Activated CD4-positive, CD25-positive, alpha-beta regulatory T cell (primary cell): ENCODE measurements around the gene ASPDH.
"Not testable (repeated sequence)": the region's sequence is repeated elsewhere in the genome, so short reads cannot be mapped to it uniquely, and the experiment has no call there.

ENCODE experiments used
- DNase-seq, 4 experiments: peaks; one replicate each; lab custom pipeline; 2025; lab: John Stamatoyannopoulos, UW

ASPDH gene

GRCh38 chr19:50547385-50548190, 33.9 kb upstream of the ASPDH start:
- DNase-seq, result no peak

- DNase-seq, result no peak
Measured at GRCh38 chr19:50546527-50547221, 33.0 kb upstream of the ASPDH start.

- DNase-seq, result no peak
Measured at GRCh38 chr19:50542943-50543342, 29.2 kb upstream of the ASPDH start.

- DNase-seq, result peak in 3 of 4 experiments; percentile 29 to 47 (median 37)
Measured at GRCh38 chr19:50537769-50538230, 24.1 kb upstream of the ASPDH start.

- DNase-seq, result no peak
Measured at GRCh38 chr19:50537306-50537685, 23.6 kb upstream of the ASPDH start.

- no peak for DNase-seq
Measured at GRCh38 chr19:50536662-50537305, 23.1 kb upstream of the ASPDH start.

- DNase-seq, result no peak
Measured at GRCh38 chr19:50535672-50536187, 22.0 kb upstream of the ASPDH start.

GRCh38 chr19:50534478-50534877, 20.8 kb upstream of the ASPDH start:
- DNase-seq, result no peak

GRCh38 chr19:50532952-50533351, 19.2 kb upstream of the ASPDH start:
- no peak for DNase-seq

GRCh38 chr19:50531171-50531612, 17.5 kb upstream of the ASPDH start:
- DNase-seq, result no peak

GRCh38 chr19:50528052-50528451, 14.3 kb upstream of the ASPDH start:
- not testable (repeated sequence) for DNase-seq

GRCh38 chr19:50522881-50523280, 9.2 kb upstream of the ASPDH start:
- DNase-seq, result no peak

GRCh38 chr19:50520822-50521465, 7.2 kb upstream of the ASPDH start:
- DNase-seq, result no peak

GRCh38 chr19:50519006-50519575, 5.4 kb upstream of the ASPDH start:
- no peak for DNase-seq

GRCh38 chr19:50518091-50519005, 4.6 kb upstream of the ASPDH start:
- DNase-seq, result no peak

GRCh38 chr19:50517704-50518075, 4.0 kb upstream of the ASPDH start:
- DNase-seq, result no peak

GRCh38 chr19:50516964-50517703, 3.4 kb upstream of the ASPDH start:
- DNase-seq, result no peak

- no peak for DNase-seq
Measured at GRCh38 chr19:50516456-50516855, 2.7 kb upstream of the ASPDH start.

GRCh38 chr19:50515168-50515561, 1.5 kb upstream of the ASPDH start:
- no peak for DNase-seq
